Anterior cingulate cortex (tissue), 58 donors: ENCODE data around the gene FCAMR.

Experiments used
- DNase-seq, 58 donors: peaks; one replicate each; lab custom pipeline; 2025; lab: John Stamatoyannopoulos, UW

FCAMR gene

GRCh38 chr1:206961668-206962067, 8.6 kb downstream of the FCAMR start:
- no peak for DNase-seq

- no peak for DNase-seq
Observed at GRCh38 chr1:206960676-206961386, 9.4 kb downstream of the FCAMR start.

DNA sequence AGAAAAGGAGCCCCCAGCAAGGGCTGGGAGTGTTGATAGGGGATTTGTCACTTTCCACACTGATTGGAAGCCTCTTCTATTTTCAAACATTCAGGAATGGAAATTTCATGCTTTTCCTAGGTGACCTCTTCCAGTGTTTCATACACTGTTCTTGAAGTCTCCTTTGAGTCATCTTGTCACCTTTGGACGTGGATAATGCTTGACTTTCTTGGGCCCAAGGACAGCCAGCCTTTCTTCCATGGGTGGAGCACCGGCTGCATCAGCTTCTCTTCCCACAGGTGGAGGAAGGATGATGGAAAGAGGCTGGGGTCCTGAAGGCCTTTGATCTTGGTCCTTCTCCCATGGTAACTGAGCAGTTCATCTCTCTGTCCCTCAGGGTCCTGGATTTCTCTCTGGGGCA, 12.1 kb downstream of the FCAMR start:
- DNase-seq, result no peak

DNA sequence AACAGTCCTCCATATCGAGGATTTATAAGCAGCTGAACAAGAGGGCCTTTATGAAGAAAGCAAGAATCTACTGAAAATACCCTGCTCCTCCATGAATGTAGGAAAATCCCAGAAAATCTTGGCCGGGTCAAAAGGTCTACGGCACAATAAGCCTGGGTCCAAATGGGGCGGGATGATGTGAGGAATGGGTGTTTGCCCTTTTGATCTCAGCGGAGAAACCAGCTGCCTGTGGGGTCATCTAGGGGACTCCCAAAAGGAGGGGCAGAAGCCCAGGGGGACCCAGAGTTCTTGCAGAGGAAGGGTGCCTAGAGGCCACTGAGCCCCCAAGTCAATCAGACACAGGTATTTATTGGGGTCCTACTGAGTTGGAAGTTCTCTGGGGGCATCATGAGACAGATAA, 12.6 kb downstream of the FCAMR start:
- no peak for DNase-seq

DNA sequence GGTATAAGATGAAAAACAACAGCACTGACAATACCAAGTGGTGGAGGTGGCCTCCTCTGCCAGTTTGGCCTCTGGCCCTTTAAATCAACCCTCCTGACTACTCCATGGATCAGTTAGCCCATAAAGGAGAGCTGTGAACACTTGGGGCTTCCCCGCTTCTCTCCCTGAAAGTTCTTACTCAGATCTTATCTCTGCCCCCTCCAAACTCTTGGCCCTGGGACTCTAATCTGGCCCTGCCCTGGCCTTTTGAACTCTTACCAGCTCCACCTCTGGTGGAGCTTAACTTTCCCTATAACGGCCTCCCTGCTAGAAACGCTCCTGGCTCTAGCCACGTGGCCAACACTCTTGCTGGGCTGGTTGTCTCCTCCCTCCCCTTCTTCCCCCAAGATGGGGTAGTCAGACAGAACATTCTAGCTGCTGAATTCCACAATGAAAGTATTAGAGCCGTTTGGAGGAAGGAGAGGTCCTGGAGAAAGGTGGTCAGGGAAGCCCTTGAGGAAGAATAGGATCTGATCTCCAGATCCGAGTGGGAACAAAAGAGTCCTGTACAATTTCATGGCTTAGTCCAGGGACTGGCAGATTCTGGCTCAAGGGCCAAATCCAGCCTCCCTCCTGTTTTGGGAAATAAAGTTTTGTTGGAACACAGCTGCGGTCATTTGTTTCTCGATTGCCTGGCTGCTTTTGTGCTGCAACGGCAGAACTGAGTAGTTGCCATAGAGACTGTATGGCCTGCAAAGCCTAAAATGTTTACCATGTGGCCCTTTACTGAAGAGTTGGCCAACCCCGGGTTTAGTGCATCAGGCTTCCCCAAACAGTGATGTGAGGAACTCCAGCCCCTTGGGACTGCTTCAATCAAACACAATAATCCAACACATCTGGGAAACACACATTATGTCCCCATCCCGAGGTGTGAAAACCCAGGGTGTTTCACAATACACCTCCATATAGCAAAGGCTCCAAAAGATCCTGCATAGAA, 14.5 kb downstream of the FCAMR start:
- peak in 1 of 58 donors; percentile 7 for DNase-seq

GRCh38 chr1:206954459-206955342, 15.6 kb downstream of the FCAMR start:
- no peak for DNase-seq

- DNase-seq, result no peak
Observed at GRCh38 chr1:206953626-206954025, 16.6 kb downstream of the FCAMR start.

- no peak for DNase-seq
Observed at GRCh38 chr1:206953126-206953525, 17.1 kb downstream of the FCAMR start.

DNA sequence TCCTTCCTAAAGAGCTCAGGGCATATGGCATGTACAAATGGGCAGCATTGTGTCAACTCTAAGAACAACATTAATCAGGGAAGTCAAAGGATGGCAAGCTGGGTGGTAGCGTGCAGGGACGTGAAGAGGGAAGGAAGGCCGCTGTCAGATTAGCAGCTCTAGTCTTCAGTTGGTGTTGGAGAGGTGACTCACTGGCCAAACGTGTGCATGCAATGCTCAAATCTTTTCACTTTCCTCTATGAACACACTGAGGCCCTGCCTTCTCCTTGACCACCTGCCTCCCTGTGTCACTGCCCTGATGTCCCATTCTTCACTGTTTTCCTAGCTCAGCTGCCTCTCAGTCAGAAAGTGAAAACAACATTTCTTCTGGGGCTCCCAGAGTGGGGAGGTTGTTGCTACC, 18.1 kb downstream of the FCAMR start:
- no peak for DNase-seq

DNA sequence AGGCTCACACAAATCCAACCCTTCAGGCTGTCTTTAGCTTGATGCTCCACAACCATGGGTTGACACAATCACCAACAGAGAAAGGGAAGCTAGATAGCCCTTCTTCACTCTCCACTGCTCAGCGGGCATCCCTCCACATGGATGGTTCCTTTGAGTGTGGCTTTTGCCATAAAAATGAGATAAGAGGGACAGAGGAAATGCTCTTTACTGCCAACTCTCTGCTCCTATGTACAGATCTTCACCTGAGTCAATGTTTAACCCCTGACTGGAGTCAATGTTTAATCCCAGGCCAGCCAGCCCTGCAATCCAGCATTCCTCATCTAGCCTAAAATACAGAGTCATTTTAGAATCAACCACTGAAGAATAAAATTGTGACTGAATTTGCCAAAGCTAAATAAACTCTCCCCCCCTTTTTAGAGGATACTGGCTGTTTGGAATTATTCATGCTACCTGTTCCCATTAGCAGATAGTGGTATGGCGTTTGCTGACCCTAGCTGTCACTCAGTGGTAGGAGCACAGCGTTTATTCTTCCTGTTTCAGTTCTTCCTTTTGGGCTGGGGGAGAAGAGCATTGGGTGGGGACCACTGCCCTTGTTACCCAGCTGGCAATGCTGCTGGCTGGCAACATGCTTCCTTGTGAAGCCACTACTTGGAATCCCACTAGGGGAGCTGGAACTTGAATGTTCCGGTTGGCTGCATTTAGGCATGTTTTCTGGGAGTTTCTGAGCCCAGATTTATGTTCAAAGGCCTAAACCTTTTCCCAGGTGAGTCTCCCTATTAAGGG, 18.8 kb downstream of the FCAMR start:
- DNase-seq, result no peak

- no peak for DNase-seq
Observed at GRCh38 chr1:206949641-206950040, 20.6 kb downstream of the FCAMR start.

DNA sequence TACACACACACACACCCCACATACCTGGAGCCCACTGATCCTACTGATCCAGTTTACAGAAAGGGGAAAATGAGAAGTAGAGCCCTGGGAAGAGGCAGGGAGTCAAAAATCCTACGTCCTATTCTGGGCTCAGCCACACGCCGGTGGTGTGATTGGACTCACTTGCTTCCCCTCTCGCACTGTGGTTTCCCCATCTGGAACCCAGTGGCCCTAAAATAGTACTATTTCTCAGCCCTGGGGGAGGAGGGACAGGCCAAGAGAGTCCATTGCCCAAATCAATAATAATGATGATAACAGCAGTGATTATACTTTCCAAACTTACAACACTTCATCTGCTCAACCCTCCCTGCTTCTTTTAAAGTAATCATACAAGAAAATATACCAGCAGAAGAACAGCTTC, 21.1 kb downstream of the FCAMR start:
- peak in 6 of 58 donors; percentile 7 to 36 (median 12) for DNase-seq

DNA sequence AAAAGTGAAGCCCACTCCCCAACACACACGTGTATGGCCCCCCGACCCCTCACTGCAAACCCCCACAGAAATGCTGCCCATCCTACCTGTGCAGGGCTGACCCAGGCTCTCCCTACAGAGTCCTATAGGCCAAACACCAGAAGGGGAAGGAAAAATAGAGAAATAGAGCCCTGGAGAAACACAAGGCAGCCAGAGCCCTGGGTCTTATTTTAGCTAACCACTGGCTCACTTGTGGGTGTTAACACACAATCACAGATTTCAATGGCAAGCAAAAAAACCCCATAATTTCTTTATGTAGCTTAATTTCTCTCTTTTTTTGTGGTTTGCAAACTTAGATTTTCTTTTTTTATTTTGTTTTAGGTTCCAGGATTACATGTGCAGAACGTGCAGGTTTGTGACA, 23.0 kb downstream of the FCAMR start:
- no peak for DNase-seq

GRCh38 chr1:206946261-206946660, 24.0 kb downstream of the FCAMR start, which contains the start of gene PIGR:
TSS of gene PIGR (minus strand) at chr1:206946466. CDS start at chr1:206940531, 5,935 bp downstream.
- DNase-seq, result no peak

DNA sequence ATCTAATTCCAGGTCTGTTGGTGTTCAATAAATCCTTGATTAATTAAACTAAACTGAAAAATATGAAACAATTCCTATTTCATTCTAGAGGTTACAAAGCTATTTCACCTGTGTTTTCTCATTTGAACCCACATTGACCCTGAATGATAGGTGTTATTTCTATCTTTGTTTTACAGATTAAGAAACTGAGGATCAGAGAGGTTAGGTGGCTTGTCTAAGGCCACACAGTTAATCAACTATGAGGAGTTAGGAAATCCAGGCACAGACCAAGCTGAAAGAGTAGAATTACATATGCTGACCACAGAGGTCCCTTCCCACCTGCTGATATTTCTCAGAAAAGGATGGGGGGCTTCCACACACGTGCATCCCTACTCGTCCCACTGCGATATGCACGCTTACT, 24.5 kb downstream of the FCAMR start:
- no peak for DNase-seq

DNA sequence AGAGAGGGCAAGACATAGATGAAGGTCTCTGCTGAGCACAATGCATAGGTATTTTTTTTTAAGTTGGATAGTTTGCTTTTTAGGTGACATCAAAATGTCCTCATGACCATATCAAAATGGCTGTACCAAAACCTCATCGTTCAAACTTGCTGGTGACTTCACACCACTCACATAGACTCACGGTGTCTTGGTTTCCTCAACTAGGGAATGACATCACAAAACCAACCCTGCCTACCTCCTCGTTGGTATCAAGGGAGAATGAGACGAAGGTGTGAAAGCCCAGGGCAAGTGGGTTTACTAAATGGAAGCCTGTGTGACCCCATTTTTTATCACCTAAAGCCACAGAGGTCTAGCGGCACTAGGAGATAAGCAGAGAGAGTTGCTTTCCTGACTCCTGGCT, 25.6 kb downstream of the FCAMR start:
- no peak for DNase-seq

GRCh38 chr1:206941766-206942418, 28.4 kb downstream of the FCAMR start:
- no peak for DNase-seq

GRCh38 chr1:206940588-206940936, 29.7 kb downstream of the FCAMR start:
- DNase-seq, result no peak

GRCh38 chr1:206939841-206940587, 30.2 kb downstream of the FCAMR start:
- DNase-seq, result no peak
